Adrenal gland (tissue), 5 donors: ENCODE data around the gene C10orf90.

Experiments used
- CTCF ChIP-seq, 6 experiments: fragments of 450-650 bp in 4 of 6; fragments of 200-600 bp in 2 of 6; sonication (generic) in 1 of 6; IDR thresholded peaks; 1 replicate in 5 of 6; 2 replicates in 1 of 6; pipeline versions ENCODE4 v1.5.1 to v1.8.0; 2016 to 2021; ENCODE audit warnings: antibody characterized with exemption in 6 of 6, mild to moderate bottlenecking in 2 of 6, moderate library complexity in 1 of 6
- POLR2A ChIP-seq, 2 donors: fragments of 450-650 bp; IDR thresholded peaks; one replicate each; pipeline ENCODE4 v1.6.1; 2017; ENCODE audit warnings: antibody characterized with exemption in 2 of 2, mild to moderate bottlenecking in 2 of 2, moderate library complexity in 1 of 2
- donor health status: DM: no; HTN: no; CAD: no.

- TF ChIP-seq CTCF (IDR thresholded peaks at IDR 0.05): no peak
- no peak for TF ChIP-seq POLR2A (IDR thresholded peaks at IDR 0.05)
Measured at GRCh38 chr10:126669168-126669567, 1.3 kb downstream of the C10orf90 start.
